ENCODE measurements around the gene TBC1D10B.
A peak's percentile ranks its signal among the peaks of the same experiment; 100 is the strongest.
"Not testable (repeated sequence)": the region's sequence is repeated elsewhere in the genome, so short reads cannot be mapped to it uniquely, and the experiment has no call there.

TBC1D10B gene

GRCh38 chr16:30355954-30356308 is 14.4 kb downstream of the TBC1D10B start:
- peak overlapping the region; percentile 95 for H3K4me3 Mint-ChIP-seq
- no peaks in the 10 kb centered on the region for H3K27me3 Mint-ChIP-seq
- H3K4me1 Mint-ChIP-seq (ENCODE audit: low read depth) = peaks cover 45% of the 10 kb centered on the region
- peak overlapping the region; percentile 94 for H3K27ac Mint-ChIP-seq
- peaks cover 39% of the 10 kb centered on the region for H3K36me3 Mint-ChIP-seq (ENCODE audit: low read depth)
- H3K9me3 Mint-ChIP-seq = no peaks in the 10 kb centered on the region

GRCh38 chr16:30355144-30355953 is 14.9 kb downstream of the TBC1D10B start, which contains the start of gene CD2BP2:
TSS of gene CD2BP2 (minus strand) at chr16:30355308. CDS start at chr16:30354681, 627 bp downstream.
- peaks cover 51% of the 10 kb centered on the region for H3K4me1 Mint-ChIP-seq (ENCODE audit: low read depth)
- peak within 1 kb of the TSS; percentile 95 for H3K4me3 Mint-ChIP-seq
- no peaks in the 10 kb centered on the region for H3K27me3 Mint-ChIP-seq
- peak within 1 kb of the TSS; percentile 94 for H3K27ac Mint-ChIP-seq
- no peaks in the 10 kb centered on the region for H3K9me3 Mint-ChIP-seq
- H3K36me3 Mint-ChIP-seq (ENCODE audit: low read depth) = peaks cover 38% of the 10 kb centered on the region

GRCh38 chr16:30354423-30355143 is 15.7 kb downstream of the TBC1D10B start:
- Mint-ChIP-seq H3K4me1 (ENCODE audit: low read depth) (peaks cover 59% of the 10 kb centered on the region), H3K36me3 (ENCODE audit: low read depth) (peaks cover 45% of the 10 kb centered on the region), H3K27ac (peak overlapping the region; percentile 94), H3K4me3 (peak overlapping the region; percentile 95), H3K9me3 (no peaks in the 10 kb centered on the region), H3K27me3 (no peaks in the 10 kb centered on the region)

- Mint-ChIP-seq H3K27ac (peak overlapping the region; percentile 94), H3K36me3 (ENCODE audit: low read depth) (peaks cover 53% of the 10 kb centered on the region), H3K27me3 (no peaks in the 10 kb centered on the region), H3K4me1 (ENCODE audit: low read depth) (peaks cover 66% of the 10 kb centered on the region), H3K4me3 (peak overlapping the region; percentile 95), H3K9me3 (no peaks in the 10 kb centered on the region)
Observed at GRCh38 chr16:30353438-30354129, 16.7 kb downstream of the TBC1D10B start.

- Mint-ChIP-seq H3K36me3 (ENCODE audit: low read depth) (peaks cover 53% of the 10 kb centered on the region), H3K4me3 (peak overlapping the region; percentile 45), H3K27me3 (no peaks in the 10 kb centered on the region), H3K4me1 (ENCODE audit: low read depth) (peaks cover 66% of the 10 kb centered on the region), H3K27ac (no peak overlapping the region), H3K9me3 (no peaks in the 10 kb centered on the region)
Observed at GRCh38 chr16:30352488-30353401, 17.5 kb downstream of the TBC1D10B start.

GRCh38 chr16:30351586-30352419 is 18.5 kb downstream of the TBC1D10B start:
- H3K27me3 Mint-ChIP-seq = no peaks in the 10 kb centered on the region
- H3K9me3 Mint-ChIP-seq = no peaks in the 10 kb centered on the region
- H3K27ac Mint-ChIP-seq = peak overlapping the region; percentile 84
- H3K4me1 Mint-ChIP-seq (ENCODE audit: low read depth) = peaks cover 66% of the 10 kb centered on the region
- peak overlapping the region; percentile 41 for H3K4me3 Mint-ChIP-seq
- peaks cover 53% of the 10 kb centered on the region for H3K36me3 Mint-ChIP-seq (ENCODE audit: low read depth)

GRCh38 chr16:30351001-30351441 is 19.3 kb downstream of the TBC1D10B start:
- Mint-ChIP-seq H3K4me1 (ENCODE audit: low read depth) (peaks cover 62% of the 10 kb centered on the region), H3K27ac (peak overlapping the region; percentile 84), H3K36me3 (ENCODE audit: low read depth) (peaks cover 53% of the 10 kb centered on the region), H3K27me3 (no peaks in the 10 kb centered on the region), H3K4me3 (peak overlapping the region; percentile 56), H3K9me3 (no peaks in the 10 kb centered on the region)

GRCh38 chr16:30350134-30350871 is 20.0 kb downstream of the TBC1D10B start:
- H3K27me3 Mint-ChIP-seq = no peaks in the 10 kb centered on the region
- no peaks in the 10 kb centered on the region for H3K9me3 Mint-ChIP-seq
- H3K36me3 Mint-ChIP-seq (ENCODE audit: low read depth) = peaks cover 53% of the 10 kb centered on the region
- H3K27ac Mint-ChIP-seq = peak overlapping the region; percentile 84
- peaks cover 55% of the 10 kb centered on the region for H3K4me1 Mint-ChIP-seq (ENCODE audit: low read depth)
- H3K4me3 Mint-ChIP-seq = peak overlapping the region; percentile 56

- Mint-ChIP-seq H3K4me1 (ENCODE audit: low read depth) (peaks cover 53% of the 10 kb centered on the region), H3K4me3 (peak overlapping the region; percentile 8), H3K27me3 (no peaks in the 10 kb centered on the region), H3K36me3 (ENCODE audit: low read depth) (peaks cover 53% of the 10 kb centered on the region), H3K9me3 (no peaks in the 10 kb centered on the region), H3K27ac (peak overlapping the region; percentile 63)
Observed at GRCh38 chr16:30349675-30350074, 20.6 kb downstream of the TBC1D10B start.

- no peak overlapping the region for H3K27ac Mint-ChIP-seq
- no peaks in the 10 kb centered on the region for H3K9me3 Mint-ChIP-seq
- H3K4me3 Mint-ChIP-seq = no peak overlapping the region
- H3K4me1 Mint-ChIP-seq (ENCODE audit: low read depth) = peaks cover 46% of the 10 kb centered on the region
- peaks cover 46% of the 10 kb centered on the region for H3K36me3 Mint-ChIP-seq (ENCODE audit: low read depth)
- no peaks in the 10 kb centered on the region for H3K27me3 Mint-ChIP-seq
Observed at GRCh38 chr16:30348929-30349328, 21.4 kb downstream of the TBC1D10B start.

GRCh38 chr16:30348113-30348512 is 22.2 kb downstream of the TBC1D10B start:
- Mint-ChIP-seq H3K9me3 (no peaks in the 10 kb centered on the region), H3K4me1 (ENCODE audit: low read depth) (peaks cover 39% of the 10 kb centered on the region), H3K27ac (no peak overlapping the region), H3K4me3 (no peak overlapping the region), H3K27me3 (no peaks in the 10 kb centered on the region), H3K36me3 (ENCODE audit: low read depth) (peaks cover 39% of the 10 kb centered on the region)

- no peaks in the 10 kb centered on the region for H3K27me3 Mint-ChIP-seq
- no peaks in the 10 kb centered on the region for H3K9me3 Mint-ChIP-seq
- H3K27ac Mint-ChIP-seq = no peak overlapping the region
- peaks cover 23% of the 10 kb centered on the region for H3K36me3 Mint-ChIP-seq (ENCODE audit: low read depth)
- H3K4me3 Mint-ChIP-seq = no peak overlapping the region
- H3K4me1 Mint-ChIP-seq (ENCODE audit: low read depth) = peaks cover 25% of the 10 kb centered on the region
Observed at GRCh38 chr16:30346286-30346685, 24.0 kb downstream of the TBC1D10B start.

- not testable (repeated sequence) for H3K9me3 Mint-ChIP-seq; H3K4me1 Mint-ChIP-seq (ENCODE audit: low read depth); H3K4me3 Mint-ChIP-seq; H3K27ac Mint-ChIP-seq; H3K36me3 Mint-ChIP-seq (ENCODE audit: low read depth); H3K27me3 Mint-ChIP-seq
Observed at GRCh38 chr16:30343491-30343820, 26.8 kb downstream of the TBC1D10B start.

Measured in stimulated activated naive CD8-positive, alpha-beta T cell treated with anti-CD3 and anti-CD28 coated beads, Interleukin-15, Interleukin-2, amounts not matched to agents 100 ng/mL and 50 ng/mL, for 24 hours (primary cell).